GM18909 (cell line): ENCODE data around the gene SLPI.

Experiments
- ATAC-seq: cut with Tn5 transposase; IDR thresholded peaks from one replicate; pipeline ENCODE4 v1.9.1; 2021; ENCODE audit warnings: mild to moderate bottlenecking; ENCODE audit not compliant: unreplicated experiment, poor library complexity

SLPI gene

DNA sequence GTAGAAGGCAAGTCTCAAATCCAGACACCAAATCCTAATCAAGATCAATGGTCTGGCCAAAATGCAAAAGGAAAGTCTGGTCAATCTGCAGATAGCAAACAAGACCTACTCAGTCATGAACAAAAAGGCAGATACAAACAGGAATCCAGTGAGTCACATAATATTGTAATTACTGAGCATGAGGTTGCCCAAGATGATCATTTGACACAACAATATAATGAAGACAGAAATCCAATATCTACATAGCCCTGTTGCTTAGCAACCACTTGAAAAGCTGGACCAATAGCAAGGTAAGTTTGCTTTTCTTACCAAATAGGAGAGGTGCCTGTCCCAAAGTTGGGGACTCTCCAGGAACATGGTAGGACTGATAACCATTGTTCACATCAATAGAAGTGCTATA, 31.2 kb downstream of the SLPI start:
- ATAC-seq = no peak

DNA sequence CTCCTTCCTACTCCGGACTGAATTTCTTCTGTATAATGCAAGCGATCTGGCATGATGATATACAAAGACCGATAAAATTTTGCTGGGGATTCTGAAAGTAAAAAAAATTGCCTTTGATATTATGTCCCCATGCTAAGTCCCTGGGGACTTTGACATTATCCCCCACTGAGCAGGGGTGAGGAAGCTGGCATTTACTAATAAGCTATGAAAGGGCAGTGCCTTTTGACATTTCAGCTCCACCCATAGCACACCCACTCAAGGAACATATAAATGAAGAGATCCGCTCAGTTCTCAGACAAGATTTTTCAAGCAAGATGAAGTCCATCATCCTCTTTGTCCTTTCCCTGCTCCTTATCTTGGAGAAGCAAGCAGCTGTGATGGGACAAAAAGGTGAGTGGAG, 33.3 kb downstream of the SLPI start, which contains the start of gene SEMG2:
Gene SEMG2, plus strand, starts transcription at position 298 of the 400 bp plus-strand sequence. Its CDS starts 17 bp downstream, at position 315.
- ATAC-seq = no peak

DNA sequence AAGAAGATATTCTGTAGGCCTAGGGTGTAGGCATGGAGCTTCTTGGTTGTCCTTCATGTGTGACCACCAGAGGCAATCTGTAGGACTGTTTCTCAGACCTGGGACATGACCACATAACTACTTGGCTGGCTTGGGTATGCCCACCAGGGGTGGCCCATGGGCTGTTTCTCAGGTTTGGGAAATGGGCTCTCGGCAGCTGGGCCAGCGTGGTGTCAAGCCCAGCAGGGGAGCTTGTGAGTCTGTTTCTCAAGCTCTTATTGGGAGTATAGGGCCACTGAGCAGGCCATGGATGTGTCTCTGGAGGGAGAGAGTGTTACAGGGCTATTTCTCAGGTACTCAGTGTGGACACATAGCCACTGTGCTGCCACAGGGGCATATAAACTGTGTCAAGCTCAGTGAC, 35.7 kb downstream of the SLPI start:
- no peak for ATAC-seq

DNA sequence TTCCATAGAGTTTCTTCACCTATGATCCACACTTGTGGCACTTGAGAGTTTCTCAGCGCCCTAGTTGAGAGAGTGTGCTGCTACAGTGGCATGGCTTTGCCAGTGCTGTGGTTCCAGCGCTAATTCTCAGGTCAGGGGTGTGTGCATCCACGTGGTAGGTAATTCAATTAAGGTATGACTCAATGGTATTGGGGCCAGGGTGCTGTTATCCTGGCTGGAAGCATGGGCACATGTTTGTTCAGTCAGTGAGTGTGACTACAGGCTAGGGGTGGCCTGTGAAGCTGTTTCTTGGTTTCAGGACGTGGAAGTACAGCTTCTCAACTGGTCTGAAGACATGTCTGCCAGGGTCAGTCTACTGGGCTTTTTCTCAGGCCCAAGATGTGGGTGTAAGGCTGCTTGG, 36.2 kb downstream of the SLPI start:
- ATAC-seq = no peak

DNA sequence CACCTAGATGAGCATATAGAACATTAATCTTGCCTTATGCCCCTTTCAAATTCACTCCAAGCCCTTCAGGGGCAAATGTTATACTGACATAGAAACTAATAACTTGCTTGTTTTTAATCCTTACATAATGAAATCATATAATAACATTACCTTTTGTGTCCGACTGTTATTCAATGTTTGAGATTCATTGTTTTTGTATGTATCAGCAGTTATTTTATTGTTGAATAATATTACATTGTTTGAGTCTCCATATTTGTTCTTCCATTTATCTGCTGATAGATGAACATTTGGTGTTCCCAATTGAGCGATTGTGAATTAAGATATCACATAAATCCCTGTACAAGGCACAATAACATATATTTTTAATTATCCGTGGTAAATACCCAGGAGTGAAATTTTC, 41.5 kb downstream of the SLPI start:
- no peak for ATAC-seq

DNA sequence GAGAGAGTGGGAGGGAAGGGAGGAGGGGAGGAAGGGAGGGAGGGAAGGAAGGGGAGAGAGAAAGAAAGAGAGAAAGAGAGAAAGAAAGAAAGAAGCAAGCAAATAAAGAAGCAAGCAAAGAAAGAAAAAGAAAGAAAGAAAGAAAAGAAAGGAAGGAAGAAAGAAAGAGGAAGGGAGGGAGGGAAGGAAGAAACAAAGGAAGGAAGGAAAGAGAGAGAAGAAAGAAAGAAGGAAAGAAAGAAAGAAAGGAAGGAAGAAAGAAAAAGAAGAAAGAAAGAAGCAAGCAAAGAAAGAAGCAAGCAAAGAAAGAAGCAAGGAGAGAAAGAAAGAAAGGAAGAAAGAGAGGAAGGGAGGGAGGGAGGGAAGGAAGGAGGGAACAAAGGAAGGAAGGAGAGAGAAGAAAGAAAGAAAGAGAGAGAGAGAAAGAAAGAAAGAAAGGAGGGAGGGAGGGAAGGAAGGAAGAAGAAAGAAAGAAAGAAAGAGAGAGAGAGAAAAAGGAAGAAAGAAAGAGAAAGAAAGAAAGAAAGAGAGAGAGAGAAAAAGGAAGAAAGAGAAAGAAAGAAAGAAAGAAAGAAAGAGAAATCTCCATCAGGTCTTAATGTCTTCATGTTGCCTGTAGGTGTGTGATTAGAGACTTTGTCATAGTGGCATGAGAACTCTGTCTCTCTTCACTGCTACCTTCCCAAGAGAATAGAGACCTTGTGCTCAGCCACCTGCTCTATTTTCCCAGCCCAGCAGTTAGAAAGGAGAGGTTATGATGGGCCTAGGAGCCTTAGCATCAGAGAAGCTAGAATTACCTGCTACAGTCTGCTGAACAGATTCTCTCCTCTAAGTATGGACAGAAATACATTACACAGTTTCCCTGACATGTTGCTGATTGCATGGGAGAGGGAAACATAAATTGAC, 42.5 kb downstream of the SLPI start:
- no peak for ATAC-seq

DNA sequence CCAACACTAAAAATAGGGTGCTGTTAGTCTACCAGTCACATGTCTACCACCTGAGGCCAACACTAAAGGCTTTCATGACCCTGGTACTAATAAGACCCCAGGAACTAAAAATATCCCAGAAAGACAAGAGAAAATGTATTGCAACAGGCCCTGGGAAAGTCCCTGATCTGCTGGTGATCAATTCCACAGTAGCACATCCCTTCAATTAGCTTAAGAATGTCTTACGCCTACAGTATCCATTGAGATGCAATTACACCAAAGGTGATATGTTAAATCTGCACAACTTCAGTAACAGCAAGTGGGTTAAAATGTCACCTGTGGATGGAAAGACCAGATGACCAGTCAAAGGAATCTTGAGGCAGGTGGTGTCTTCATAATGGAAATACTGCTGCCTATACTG, 44.4 kb downstream of the SLPI start:
- ATAC-seq = no peak

DNA sequence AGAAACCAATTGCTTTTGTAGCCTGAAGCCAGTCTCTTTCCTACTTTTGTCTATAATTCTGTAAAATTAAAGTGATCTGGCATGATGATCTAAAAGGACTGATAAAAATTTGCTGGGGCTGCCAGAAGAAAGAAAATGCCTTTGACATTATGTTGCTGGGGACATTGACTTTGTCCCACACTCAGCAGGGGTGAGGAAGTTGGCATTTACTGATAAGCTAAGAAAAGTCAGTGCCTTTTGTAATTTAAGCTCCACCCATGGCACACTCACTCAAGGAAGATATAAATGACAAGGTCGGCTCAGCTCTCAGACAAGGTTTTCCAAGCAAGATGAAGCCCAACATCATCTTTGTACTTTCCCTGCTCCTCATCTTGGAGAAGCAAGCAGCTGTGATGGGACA, 47.6 kb downstream of the SLPI start, which contains the start of gene SEMG1:
Gene SEMG1, plus strand, starts transcription at position 309 of the 400 bp plus-strand sequence. Its CDS starts 21 bp downstream, at position 330.
- no peak for ATAC-seq
